NCI-H748 treated with DMSO at 0.1 percent for 48 hours (cell line): ENCODE results near the gene KMT5C.

Experiments used
- DNase-seq: peaks from one replicate; lab custom pipeline; 2025; lab: John Stamatoyannopoulos, UW

Gene KMT5C

DNA sequence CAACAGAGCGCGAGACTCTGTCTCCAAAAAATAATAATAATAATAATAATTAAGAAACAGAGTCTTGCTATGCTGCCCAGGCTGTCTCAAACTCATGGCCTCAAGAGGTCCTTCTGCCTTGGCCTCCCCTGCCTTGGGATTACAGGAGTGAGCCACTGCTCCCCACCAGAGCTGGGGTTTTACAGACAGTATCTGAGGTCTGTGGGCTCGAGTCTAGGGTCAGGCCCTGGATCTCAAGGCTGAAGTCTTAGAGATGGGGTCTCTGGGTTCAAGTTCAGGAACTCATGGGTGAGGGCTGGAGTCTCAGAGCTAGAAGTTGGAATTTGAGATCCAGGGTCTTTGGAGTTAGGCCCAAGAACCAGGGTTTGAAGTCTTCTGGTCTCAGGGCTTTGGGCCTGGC is 27.1 kb downstream of the KMT5C start:
- DNase-seq, result no peak

GRCh38 chr19:55368106-55368505 is 28.4 kb downstream of the KMT5C start:
- no peak for DNase-seq

DNA sequence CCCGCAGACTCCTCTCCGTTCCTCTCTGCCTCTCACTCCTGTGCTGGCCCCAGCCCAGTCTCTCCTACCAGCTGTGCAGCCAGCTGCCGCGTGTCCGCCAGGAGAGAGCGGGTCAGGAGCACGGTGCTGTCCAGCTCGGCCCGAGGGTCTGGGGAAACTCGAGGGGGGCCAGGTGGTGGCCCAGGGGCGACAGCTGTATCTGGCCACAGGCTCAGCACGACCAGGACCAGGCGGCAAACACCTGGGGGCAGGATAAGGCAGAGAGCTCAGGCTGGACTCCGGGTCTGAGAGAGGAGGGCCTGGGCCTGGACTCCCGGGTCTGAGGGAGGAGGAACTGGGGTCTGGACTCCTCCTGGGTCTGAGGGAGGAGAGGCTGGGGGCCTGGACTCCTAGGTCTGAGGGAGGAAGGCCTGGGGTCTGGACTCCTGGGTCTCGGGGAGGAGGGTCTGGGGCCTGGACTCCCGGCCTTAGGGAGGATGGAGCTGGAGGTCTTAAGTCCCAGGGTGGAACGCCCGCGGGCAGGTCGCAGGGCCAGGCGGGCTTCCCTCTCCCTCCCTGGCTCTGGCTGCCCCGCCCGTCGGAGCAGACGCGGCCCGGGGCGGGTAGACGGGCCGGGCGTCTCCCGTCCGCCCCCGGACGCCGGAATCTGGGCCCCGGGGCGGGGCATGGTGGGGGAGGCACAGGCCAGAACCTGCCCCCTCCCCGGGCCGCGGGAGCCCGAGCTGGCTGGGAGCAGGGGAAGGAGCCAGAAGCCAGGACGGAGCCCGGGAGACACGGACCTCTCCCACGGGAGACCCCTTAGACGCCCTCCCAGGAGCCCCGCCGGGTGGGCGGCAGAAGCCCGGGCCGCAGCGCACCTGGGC is 29.3 kb downstream of the KMT5C start:
- no peak for DNase-seq

DNA sequence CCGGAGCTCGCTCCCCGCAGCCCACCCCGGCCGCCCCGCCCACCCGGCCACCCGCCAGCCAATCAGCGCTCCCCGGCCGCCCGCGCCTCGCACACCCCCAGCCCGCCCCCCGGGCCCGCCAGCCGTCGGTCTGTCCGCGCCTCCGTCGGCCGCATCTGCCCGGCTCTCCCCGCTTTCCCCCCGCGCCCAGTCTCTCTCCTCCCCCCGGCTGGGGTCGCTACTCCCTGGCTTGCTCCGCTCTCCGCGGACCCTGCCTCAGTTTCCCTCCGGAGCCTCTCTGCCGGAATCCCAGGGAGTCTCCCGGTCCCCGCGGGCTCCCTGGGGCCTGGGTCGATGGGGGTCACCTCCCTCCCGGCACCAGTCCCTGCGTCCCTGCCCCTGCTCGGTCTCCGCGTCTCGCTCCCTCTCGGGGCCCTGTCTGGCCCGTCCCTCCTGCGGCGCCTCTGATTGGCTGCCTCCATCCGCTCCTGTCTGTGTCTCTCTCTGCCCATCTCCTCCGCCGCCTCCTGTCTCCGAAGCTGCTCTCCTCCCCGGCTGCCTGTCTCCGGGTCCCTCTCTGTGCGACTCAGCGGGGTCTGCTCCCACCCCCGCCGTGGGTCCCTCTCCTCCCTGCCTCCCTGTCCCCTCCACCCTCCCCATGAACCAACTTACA is 30.1 kb downstream of the KMT5C start:
- DNase-seq, result peak; percentile 78

DNA sequence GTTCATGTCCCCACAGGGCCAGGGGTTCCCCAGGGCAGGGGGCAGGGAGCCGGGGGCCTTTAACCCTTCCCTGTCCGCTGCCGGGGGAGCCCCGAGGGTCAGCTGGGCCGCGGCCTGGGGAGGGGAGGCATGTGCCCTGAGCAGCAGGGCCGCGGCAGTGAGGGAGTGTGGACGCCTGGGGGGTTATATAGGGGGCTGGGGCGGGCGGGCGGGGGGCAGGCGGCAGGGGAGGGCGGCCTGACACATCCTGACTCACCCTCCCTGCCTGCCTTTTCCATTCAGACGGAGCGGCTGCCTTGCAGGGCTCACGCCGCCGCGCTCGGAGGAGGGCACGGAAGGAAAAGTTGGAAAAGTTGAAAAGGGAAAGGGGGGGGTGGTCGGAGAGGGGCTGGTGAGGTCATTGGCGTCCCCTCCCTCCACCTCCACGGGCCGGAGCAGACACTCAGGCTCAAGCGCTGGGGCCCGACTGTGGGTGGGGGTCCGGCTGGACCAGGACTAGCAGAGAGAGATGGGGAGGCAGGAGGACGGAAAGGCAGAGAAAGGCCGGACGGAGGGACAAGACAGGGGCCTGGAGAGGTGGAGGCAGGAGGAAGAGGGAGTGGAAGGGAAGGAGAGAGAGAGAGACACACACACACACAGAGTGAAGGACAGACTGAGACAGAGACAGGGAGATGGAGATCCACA is 30.8 kb downstream of the KMT5C start, which contains the start of gene IL11:
Gene IL11, minus strand, starts transcription at position 159 of the 684 bp plus-strand sequence. Its CDS starts 153 bp downstream, at position 6.
- no peak for DNase-seq

DNA sequence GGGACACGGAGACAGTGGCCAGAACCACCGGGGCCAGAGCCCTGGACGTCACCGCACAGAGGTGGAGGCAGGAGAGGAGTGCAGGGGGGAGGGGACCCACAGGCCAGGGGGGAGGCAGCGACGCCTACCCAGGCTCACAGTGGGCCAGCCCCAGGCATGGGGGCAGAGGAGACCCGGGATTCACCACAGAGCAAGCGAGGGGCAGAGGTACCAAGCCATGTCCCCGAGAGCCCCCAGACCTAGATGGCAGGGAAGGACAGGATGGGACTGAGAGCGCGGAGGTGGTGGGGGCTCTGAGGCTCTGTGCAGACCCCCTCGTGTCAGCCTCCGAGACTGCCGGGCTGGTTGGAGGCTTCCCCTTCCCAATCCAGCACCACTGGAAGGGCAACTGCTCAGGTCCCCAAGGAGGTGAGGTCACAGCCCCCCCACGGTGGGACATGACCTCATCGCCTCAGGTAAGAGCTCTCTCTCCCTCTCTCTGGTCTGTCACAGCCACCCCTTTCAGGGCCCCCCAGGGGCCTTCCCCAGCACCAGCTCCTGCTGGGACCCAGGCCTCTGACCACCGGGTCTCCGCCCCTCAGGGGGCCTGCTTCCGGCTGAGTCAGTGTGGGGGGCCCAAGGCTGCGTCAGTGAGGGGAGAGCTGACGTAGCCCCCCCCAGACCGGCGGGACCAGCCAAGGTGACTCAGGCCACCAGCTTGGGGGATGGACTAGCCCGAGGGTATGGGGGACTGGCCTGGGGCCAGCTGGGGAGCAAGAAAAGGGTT is 32.8 kb downstream of the KMT5C start:
- DNase-seq, result no peak

DNA sequence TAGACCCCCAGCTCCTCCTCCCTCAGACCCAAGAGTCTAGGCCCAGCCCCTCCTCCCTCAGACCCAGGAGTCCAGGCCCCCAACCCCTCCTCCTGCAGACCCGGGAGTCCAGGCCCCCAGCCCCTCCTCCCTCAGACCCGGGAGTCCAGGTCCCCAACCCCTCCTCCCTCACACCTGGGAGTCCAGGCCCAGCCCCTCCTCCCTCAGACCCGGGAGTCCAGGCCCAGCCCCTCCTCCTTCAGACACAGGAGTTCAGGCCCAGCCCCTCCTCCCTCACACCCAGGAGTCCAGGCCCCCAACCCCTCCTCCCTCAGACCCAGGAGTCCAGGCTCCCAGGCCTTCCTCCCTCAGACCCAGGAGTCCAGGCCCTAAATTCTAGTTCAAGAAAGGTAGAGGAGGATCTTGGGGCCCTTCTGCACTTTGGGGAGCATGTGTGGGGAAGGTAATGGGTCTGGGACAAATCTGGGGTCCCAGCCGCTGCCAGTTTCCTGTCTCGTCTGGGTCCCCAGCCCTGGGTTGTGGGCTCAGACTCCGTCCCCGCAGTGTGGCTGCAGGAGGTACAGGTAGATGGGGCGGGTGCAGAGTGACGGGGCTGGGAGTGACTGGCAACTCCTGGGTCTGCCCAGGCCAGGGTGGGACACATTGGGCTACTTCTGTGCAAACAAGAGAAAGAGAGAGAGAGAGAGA is 33.8 kb downstream of the KMT5C start:
- DNase-seq, result no peak

GRCh38 chr19:55373993-55374757 is 34.5 kb downstream of the KMT5C start:
- DNase-seq, result no peak

DNA sequence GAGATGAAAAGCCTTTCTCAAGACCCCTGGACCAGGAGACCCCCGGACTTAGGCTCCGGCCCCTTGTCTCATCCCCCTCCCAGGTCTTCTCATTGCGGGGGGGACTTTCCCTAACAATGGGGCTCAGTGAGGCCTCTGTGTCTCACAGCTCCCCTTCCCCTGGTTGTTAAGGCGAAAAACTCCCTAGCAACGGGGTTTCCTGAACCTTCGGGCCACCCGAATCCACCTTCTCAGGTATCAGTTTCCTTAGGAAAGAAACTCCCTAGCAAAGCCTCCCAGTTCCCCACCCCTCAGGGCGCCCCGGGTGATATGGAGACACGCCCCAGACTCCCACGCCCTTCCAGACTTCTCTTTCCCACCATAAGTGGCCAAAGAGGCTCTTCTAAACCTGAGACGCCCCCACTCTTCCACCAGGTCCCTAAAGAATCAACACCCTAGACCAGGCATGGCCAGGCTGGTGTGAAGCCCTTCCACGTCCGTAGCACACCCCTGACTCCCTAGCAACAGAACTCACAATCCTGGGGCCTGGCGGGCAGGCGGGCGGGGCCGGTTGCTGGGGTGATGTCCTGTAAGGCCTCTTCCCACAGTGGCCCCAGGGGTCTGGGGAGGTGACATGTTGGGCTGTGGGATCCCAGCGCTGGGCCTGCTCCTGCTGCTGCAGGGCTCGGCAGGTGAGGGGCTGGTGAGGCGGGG is 36.7 kb downstream of the KMT5C start, which contains the start of gene TMEM190:
Gene TMEM190, plus strand, starts transcription at position 586 of the 693 bp plus-strand sequence. Its CDS starts 28 bp downstream, at position 614.
- DNase-seq, result no peak

DNA sequence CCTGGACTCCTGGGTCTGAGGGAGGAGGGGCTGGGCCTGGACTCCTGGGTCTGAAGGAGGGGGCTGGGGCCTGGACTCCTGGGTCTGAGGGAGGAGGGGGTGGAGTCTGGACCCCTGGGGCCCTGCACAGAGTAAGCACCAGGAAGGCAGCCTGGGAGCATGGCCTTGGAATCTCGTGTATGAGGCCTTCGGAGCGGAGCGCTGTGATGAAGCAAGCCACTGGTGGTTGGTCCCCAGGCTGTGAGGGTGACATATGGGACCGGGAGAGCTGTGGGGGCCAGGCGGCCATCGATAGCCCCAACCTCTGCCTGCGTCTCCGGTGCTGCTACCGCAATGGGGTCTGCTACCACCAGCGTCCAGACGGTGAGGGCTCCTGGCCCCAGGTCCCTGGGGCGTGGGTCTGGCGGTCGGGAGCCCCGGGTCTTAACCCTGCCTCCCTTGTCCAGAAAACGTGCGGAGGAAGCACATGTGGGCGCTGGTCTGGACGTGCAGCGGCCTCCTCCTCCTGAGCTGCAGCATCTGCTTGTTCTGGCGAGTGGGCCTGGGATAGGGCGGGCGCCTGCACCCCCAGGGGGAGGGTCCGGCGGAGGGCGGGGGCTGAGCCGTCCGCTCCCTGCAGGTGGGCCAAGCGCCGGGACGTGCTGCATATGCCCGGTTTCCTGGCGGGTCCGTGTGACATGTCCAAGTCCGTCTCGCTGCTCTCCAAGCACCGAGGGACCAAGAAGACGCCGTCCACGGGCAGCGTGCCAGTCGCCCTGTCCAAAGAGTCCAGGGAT is 37.9 kb downstream of the KMT5C start:
- DNase-seq, result no peak

GRCh38 chr19:55379174-55379573 is 39.5 kb downstream of the KMT5C start:
- no peak for DNase-seq

DNA sequence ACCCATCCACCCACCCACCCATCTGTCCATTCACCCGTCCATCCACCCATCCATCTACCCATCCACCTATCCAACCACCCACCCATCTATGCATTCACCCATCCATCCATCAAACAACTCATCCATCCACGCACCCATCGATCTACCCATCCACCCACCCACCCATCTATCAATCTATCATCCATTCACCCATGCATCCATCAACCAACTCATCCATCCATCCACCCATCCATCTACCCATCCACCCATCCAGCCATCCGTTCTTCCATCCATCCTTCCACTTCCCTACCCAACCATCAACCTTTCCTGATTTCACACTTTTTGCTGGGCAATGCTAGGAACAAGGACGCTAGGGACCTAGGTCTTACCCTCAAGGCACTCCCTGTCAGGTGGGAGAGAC is 42.3 kb downstream of the KMT5C start:
- no peak for DNase-seq

- DNase-seq, result no peak
Measured at GRCh38 chr19:55382522-55383054, 42.9 kb downstream of the KMT5C start.

DNA sequence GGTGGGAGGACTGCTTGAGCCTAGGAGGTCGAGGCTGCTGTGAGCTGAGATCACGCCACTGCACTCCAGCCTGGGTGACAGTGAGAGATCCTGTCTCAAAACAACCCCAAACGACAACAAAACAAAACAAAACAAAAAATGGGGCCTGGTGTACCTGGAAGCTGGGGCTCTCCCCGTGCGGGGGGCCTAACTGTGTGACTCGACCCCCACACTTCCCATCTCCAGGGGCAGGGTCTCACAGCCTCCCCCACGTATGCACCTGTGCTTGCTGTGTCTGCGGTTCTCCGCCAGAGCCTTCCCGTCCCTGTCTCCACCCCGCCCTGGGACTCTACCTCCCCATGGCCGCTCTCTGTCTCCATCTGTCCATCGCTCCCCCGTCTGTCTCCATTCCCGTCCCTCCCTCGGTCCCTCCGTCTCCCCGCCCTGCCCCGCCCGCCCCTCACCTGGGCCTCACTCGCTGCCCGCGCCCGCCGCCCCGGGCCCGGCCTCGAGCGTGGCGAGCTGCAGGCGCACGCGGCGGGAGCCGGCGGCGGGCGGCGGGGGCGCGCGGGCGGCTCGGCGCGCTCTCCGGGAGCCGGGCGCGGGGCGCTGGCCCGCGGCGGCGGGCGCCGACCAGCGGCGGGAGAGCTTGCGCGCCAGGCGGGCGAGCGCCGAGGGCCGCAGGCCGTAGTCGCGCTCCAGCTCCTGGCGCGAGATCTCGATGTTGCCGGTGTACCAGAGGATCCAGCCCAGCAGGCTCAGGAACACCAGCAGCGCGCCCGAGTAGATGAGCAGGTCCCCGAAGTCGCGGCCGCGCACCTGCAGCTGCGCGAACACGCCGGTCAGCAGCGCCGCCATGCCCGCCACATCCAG is 43.8 kb downstream of the KMT5C start:
- DNase-seq, result peak; percentile 38

DNA sequence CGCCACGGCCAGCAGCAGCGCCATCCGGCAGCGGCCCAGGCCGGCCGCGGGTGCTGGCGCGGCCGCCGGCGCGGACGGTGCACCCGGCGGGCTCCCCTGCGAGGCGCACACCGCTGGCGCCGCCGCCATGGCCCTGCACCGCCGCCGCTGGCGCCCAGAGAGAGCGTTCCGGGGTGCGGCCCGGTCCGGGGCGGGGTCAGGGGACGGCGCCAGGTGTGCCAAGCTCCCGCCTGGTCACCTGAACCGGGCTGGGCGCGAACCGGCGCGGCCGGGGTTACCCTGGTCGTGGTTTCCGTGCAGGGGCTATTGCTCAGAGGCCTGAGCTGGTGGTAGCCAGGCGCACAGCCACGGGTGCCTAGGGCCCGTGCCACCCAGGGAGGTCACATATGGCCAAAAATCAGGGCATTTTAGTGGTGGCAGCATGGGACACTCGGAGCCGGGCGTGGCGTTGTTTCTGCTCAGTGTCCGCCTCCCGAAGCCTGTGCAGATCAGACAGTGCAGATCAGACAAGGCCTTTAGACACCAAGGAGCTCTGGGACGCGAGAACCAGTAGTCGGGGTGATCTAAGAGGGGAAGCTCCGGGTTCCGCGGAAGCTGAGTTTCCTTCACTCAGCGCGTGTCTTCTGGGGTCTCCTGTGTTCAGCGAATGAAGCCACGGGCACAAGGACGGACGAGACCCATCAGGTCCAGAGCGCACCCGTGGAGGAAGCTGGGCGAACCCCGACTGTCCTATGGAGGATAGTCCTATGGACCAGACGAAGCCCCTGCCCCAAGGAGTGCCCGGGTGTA is 44.6 kb downstream of the KMT5C start, which contains the start of gene TMEM238:
Gene TMEM238, minus strand, starts transcription at position 162 of the 789 bp plus-strand sequence. Its CDS starts 33 bp downstream, at position 129.
- DNase-seq, result peak; percentile 42

- peak; percentile 99 for DNase-seq
Measured at GRCh38 chr19:55384920-55385723, 45.4 kb downstream of the KMT5C start.
